Endothelial cell of umbilical vein (primary cell): ENCODE results near the gene MYO15A. TPM values are rescaled to one million over a fixed set of nuclear protein-coding genes. Genes with fewer than 3 reads are reported as not detected.

Source experiments
- BruUV-seq: library from RNA; stranded (reverse); fragments of 400-500 nt; replicated peaks from 2 replicates; lab custom pipeline; 2021; lab: Mats Ljungman, UMichigan
- CTCF ChIA-PET: fragments of 300-600, 350-600 bp; sonication (Branson Sonifier 250); formaldehyde crosslinking; loops from one replicate; lab custom pipeline; 2021; ENCODE audit warnings: antibody characterized with exemption, inconsistent platforms; lab: Charles Lee
- POLR2A ChIA-PET: fragments of 300-600, 350-600 bp; sonication (Branson Sonifier 250); formaldehyde crosslinking; loops from one replicate; lab custom pipeline; 2021; ENCODE audit warnings: antibody characterized with exemption, inconsistent platforms; lab: Charles Lee
- DNase-seq: peaks from one replicate; pipeline ENCODE4 v3.0.0-alpha.2; 2011; ENCODE audit warnings: low read depth, low spot score
- FAIRE-seq: peaks from 2 replicates; lab custom pipeline; 2011; peaks lifted over from hg19 to GRCh38; lab: Jason Lieb, UNC
- H2AFZ ChIP-seq: 2 replicates; pipeline ENCODE4 v1.6.0; 2012; ENCODE audit warnings: low read depth, low read length, control low read depth, inconsistent platforms
- H3K27ac ChIP-seq: 2 replicates; pipeline ENCODE4 v1.5.1; 2011; ENCODE audit warnings: low read depth, mild to moderate bottlenecking, control low read depth, low read length, moderate library complexity; ENCODE audit not compliant: insufficient read depth
- H3K27me3 ChIP-seq, 2 experiments: 2 replicates each; pipeline versions ENCODE4 v1.6.0 to v1.6.1; 2011; ENCODE audit warnings: low read length in 2 of 2, mixed read lengths in 1 of 2; ENCODE audit not compliant: control insufficient read depth in 2 of 2, insufficient read depth in 2 of 2
- H3K36me3 ChIP-seq, 2 experiments: 2 replicates in 1 of 2; 3 replicates in 1 of 2; pipeline ENCODE4 v1.5.1; 2011; ENCODE audit warnings: low read length in 2 of 2, mild to moderate bottlenecking in 1 of 2, moderate library complexity in 1 of 2; ENCODE audit not compliant: control insufficient read depth in 2 of 2, insufficient read depth in 2 of 2; ENCODE audit errors: extremely low read depth in 1 of 2
- H3K4me1 ChIP-seq: 3 replicates; pipeline ENCODE4 v1.5.1; 2011; ENCODE audit warnings: mild to moderate bottlenecking, low read length; ENCODE audit not compliant: control insufficient read depth, insufficient read depth; ENCODE audit errors: extremely low read depth
- H3K4me2 ChIP-seq: 2 replicates; pipeline ENCODE4 v1.6.1; 2011; ENCODE audit warnings: low read length, control low read depth, mixed read lengths; ENCODE audit not compliant: insufficient read depth
- H3K4me3 ChIP-seq, 3 experiments: fragments of 200-600 bp in 1 of 3; sonication (generic), shearing (Covaris generic) in 1 of 3; replicated peaks in 1 of 3; 2 replicates each; pipeline ENCODE4 v1.5.1; 2011 to 2016; ENCODE audit warnings: control low read depth in 3 of 3, low read length in 3 of 3, mild to moderate bottlenecking in 2 of 3, inconsistent platforms in 1 of 3, low read depth in 1 of 3, moderate library complexity in 1 of 3; ENCODE audit not compliant: insufficient read depth in 1 of 3
- H3K79me2 ChIP-seq: 2 replicates; pipeline ENCODE4 v1.6.0; 2012; ENCODE audit warnings: low read length, inconsistent platforms; ENCODE audit not compliant: control insufficient read depth, insufficient read depth
- H3K9ac ChIP-seq: replicated peaks from 2 replicates; pipeline ENCODE3; 2011; ENCODE audit warnings: low read length, control low read depth; ENCODE audit not compliant: insufficient read depth; ENCODE audit errors: extremely low read depth
- H3K9me1 ChIP-seq: replicated peaks from 3 replicates; pipeline ENCODE4 v1.6.0; 2011; ENCODE audit warnings: mild to moderate bottlenecking, low read length; ENCODE audit not compliant: control insufficient read depth, insufficient read depth; ENCODE audit errors: extremely low read depth
- H3K9me3 ChIP-seq: replicated peaks from 2 replicates; pipeline ENCODE4 v1.5.1; 2012; ENCODE audit warnings: low read length, inconsistent platforms; ENCODE audit not compliant: control insufficient read depth, insufficient read depth
- H4K20me1 ChIP-seq: replicated peaks from 2 replicates; pipeline ENCODE3; 2011; ENCODE audit warnings: mild to moderate bottlenecking, low read length; ENCODE audit not compliant: control insufficient read depth, insufficient read depth; ENCODE audit errors: extremely low read depth
- EZH2 ChIP-seq: IDR thresholded peaks from 2 replicates; pipeline ENCODE4 v1.6.1; 2012; ENCODE audit warnings: borderline replicate concordance, low read depth, mild to moderate bottlenecking, moderate library complexity, low read length, inconsistent platforms; ENCODE audit not compliant: severe bottlenecking
- FOS ChIP-seq: IDR thresholded peaks from 2 replicates; pipeline ENCODE4 v1.6.1; 2011; ENCODE audit warnings: mild to moderate bottlenecking, low read length, moderate library complexity, borderline replicate concordance; ENCODE audit not compliant: insufficient read depth
- GATA2 ChIP-seq: IDR thresholded peaks from 2 replicates; pipeline ENCODE4 v1.7.0; 2011; ENCODE audit warnings: low read depth, mild to moderate bottlenecking, moderate library complexity, mixed read lengths, low read length; ENCODE audit not compliant: insufficient read length, insufficient read depth
- JUN ChIP-seq: IDR thresholded peaks from 2 replicates; pipeline ENCODE4 v1.6.1; 2011; ENCODE audit warnings: borderline replicate concordance, low read depth; ENCODE audit not compliant: insufficient read length, insufficient read depth
- MYC ChIP-seq: IDR thresholded peaks from one replicate; pipeline ENCODE4 v1.6.1; 2011; ENCODE audit warnings: mild to moderate bottlenecking, low read depth, low read length
- POLR2A ChIP-seq: IDR thresholded peaks from 2 replicates; pipeline ENCODE4 v1.6.1; 2012; ENCODE audit warnings: low read depth, mild to moderate bottlenecking, control low read depth, low read length
- POLR2AphosphoS5 ChIP-seq: IDR thresholded peaks from 2 replicates; pipeline ENCODE4 v1.6.1; 2012; ENCODE audit warnings: low read depth, mild to moderate bottlenecking, control low read depth, low read length, moderate library complexity; ENCODE audit not compliant: insufficient read depth
- dilution Hi-C: fragments of 300-500 bp; cut with MboI; formaldehyde crosslinking; loops from one replicate; pipeline ENCODE4 v1.15.0; 2019; ENCODE audit warnings: low sequenced_read_pairs; ENCODE audit not compliant: extremely low pct_ligation_motif_present
- intact Hi-C: fragments of 100-400 bp; cut with micrococcal nuclease; formaldehyde crosslinking; loops from one replicate; pipeline ENCODE4 v1.10.0; 2022
- polyA plus RNA-seq, 4 experiments: library from polyadenylated mRNA; depleted of rRNA in 3 of 4; stranded (reverse) in 3 of 4; unstranded in 1 of 4; fragments of >200 nt; gene quantifications; 2 replicates each; pipeline versions ENCODE4 v1.2.1 to v1.2.3, GENCODE V29; 2011 to 2012; ENCODE audit warnings: missing spikeins in 1 of 4
- total RNA-seq: library from RNA; stranded (reverse); gene quantifications from 2 replicates; pipeline ENCODE4 v1.2.3, GENCODE V29; 2021
- TF ChIP-seq, protein P1 (sequence below): IDR thresholded peaks from 2 replicates; pipeline ENCODE4 v1.6.1; 2011; ENCODE audit not compliant: insufficient read depth, insufficient read length
- TF ChIP-seq, protein P2 (sequence below), 2 donors: IDR thresholded peaks; 1 replicate in 1 of 2; 2 replicates in 1 of 2; pipeline ENCODE4 v1.5.1; 2011; ENCODE audit warnings: low read length in 2 of 2, mild to moderate bottlenecking in 2 of 2, moderate library complexity in 2 of 2, control low read depth in 1 of 2, inconsistent platforms in 1 of 2, low read depth in 1 of 2; ENCODE audit not compliant: insufficient read depth in 1 of 2; ENCODE audit errors: extremely low read depth in 1 of 2

MYO15A gene
- total and polyA plus RNA-seq, 2 donors (not counting 3 experiments of a cell fraction or from before 2014, with no cell fraction given): 0.46 to 0.82 TPM

DNA sequence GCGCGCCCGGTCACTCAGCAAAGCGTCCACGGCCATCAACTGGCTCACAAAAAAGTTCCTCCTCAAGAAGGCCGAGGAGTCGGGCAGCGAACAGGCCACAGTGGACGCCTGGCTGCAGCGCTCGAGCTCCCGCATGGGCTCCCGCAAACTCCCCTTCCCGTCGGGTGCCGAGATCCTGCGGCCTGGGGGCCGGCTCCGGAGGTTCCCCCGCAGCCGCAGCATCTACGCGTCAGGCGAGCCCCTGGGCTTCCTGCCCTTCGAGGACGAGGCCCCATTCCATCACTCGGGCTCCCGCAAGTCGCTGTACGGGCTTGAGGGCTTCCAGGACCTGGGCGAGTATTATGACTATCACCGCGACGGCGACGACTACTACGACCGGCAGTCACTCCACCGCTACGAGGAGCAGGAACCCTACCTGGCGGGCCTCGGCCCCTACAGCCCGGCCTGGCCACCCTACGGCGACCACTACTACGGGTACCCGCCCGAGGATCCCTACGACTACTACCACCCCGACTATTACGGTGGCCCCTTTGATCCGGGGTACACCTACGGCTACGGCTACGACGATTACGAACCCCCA lies 10.7 kb downstream of the MYO15A start:
- FAIRE-seq (no peak), DNase-seq (no peak)
- Histone ChIP-seq H3K27ac (no peak overlapping the region), H3K4me1 (no peaks in the 10 kb centered on the region), H3K4me2 (no peak overlapping the region), H3K36me3 (no peaks in the 10 kb centered on the region), H3K4me3 (no peak overlapping the region), H3K79me2 (no peaks in the 10 kb centered on the region), H3K27me3 (no peaks in the 10 kb centered on the region), H2AFZ (no peak overlapping the region), H3K9me1 (no peaks in the 10 kb centered on the region), H3K9me3 (no peaks in the 10 kb centered on the region), H4K20me1 (no peaks in the 10 kb centered on the region), H3K9ac (no peak overlapping the region)
- POLR2A ChIA-PET: no interaction called here
- dilution Hi-C loops: no loop called here
- no peak for TF ChIP-seq POLR2AphosphoS5
- TF ChIP-seq EZH2: no peak
- TF ChIP-seq GATA2: no peak
- TF ChIP-seq, protein P1, sequence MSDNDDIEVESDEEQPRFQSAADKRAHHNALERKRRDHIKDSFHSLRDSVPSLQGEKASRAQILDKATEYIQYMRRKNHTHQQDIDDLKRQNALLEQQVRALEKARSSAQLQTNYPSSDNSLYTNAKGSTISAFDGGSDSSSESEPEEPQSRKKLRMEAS: no peak
- TF ChIP-seq, protein P2, sequence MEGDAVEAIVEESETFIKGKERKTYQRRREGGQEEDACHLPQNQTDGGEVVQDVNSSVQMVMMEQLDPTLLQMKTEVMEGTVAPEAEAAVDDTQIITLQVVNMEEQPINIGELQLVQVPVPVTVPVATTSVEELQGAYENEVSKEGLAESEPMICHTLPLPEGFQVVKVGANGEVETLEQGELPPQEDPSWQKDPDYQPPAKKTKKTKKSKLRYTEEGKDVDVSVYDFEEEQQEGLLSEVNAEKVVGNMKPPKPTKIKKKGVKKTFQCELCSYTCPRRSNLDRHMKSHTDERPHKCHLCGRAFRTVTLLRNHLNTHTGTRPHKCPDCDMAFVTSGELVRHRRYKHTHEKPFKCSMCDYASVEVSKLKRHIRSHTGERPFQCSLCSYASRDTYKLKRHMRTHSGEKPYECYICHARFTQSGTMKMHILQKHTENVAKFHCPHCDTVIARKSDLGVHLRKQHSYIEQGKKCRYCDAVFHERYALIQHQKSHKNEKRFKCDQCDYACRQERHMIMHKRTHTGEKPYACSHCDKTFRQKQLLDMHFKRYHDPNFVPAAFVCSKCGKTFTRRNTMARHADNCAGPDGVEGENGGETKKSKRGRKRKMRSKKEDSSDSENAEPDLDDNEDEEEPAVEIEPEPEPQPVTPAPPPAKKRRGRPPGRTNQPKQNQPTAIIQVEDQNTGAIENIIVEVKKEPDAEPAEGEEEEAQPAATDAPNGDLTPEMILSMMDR (IDR thresholded peaks at IDR 0.05; ENCODE audit: extremely low read depth in 1 of 2, insufficient read depth in 1 of 2, low read depth in 1 of 2, low read length in 2 of 2): no peak
- TF ChIP-seq JUN: no peak
- TF ChIP-seq FOS: no peak
- no peak for TF ChIP-seq MYC
- TF ChIP-seq POLR2A: no peak
- CTCF ChIA-PET: no interaction called here
- intact Hi-C loops: no loop called here
- no TSS peak for BruUV-seq
